ENCODE results near the gene PDE7B. TPM values are rescaled to one million over a fixed set of nuclear protein-coding genes. Genes with fewer than 3 reads are reported as not detected.

PDE7B gene
- total and polyA plus RNA-seq, 4 donors, result 0.75 to 5.2 (median 1.3) TPM

- WGBS, result 96% methylated on average over 3 of the region's 3 CpGs
Observed at GRCh38 chr6:136189104-136189503, 337.6 kb downstream of the PDE7B start.

GRCh38 chr6:136191606-136192312 lies 340.3 kb downstream of the PDE7B start:
- Histone ChIP-seq H3K9ac (ENCODE audit: low read depth in 1 of 2, low read length in 2 of 2) (no peak overlapping the region), H3K4me3 (ENCODE audit: low read depth in 1 of 3, low read length in 3 of 3) (no peak overlapping the region), H3K9me3 (ENCODE audit: control insufficient read depth in 4 of 4, low read length in 3 of 4) (no peaks in the 10 kb centered on the region), H3K4me1 (ENCODE audit: control insufficient read depth in 4 of 4, insufficient read depth in 4 of 4, low read length in 3 of 4) (no peaks in the 10 kb centered on the region), H3K27me3 (ENCODE audit: control insufficient read depth in 4 of 4, insufficient read depth in 4 of 4, low read length in 3 of 4) (no peaks in the 10 kb centered on the region), H3K27ac (ENCODE audit: low read depth in 1 of 2, low read length in 2 of 2) (no peak overlapping the region), H3K36me3 (ENCODE audit: control insufficient read depth in 4 of 4, insufficient read depth in 3 of 4, low read depth in 1 of 4, low read length in 3 of 4) (peaks cover 0 to 7% (median 1%) of the 10 kb centered on the region in 4 donors)
- 95% methylated on average over 32 of the region's 32 CpGs for WGBS
- no peak for DNase-seq (ENCODE audit: low spot score)
- TF ChIP-seq HNF4A (conservative IDR thresholded peaks at IDR 0.05), result no peak
- TF ChIP-seq ZBTB33 (IDR thresholded peaks at IDR 0.05), result no peak
- no peak for TF ChIP-seq TAF1 (conservative IDR thresholded peaks at IDR 0.05)
- TF ChIP-seq SP1 (IDR thresholded peaks at IDR 0.05), result no peak
- no peak for TF ChIP-seq FOXA1 (IDR thresholded peaks at IDR 0.05)
- no peak for TF ChIP-seq RXRA (IDR thresholded peaks at IDR 0.05)
- TF ChIP-seq GABPA (IDR thresholded peaks at IDR 0.05 in 1 of 2, conservative IDR thresholded peaks at IDR 0.05 in 1 of 2), result no peak
- no peak for TF ChIP-seq MAX (IDR thresholded peaks at IDR 0.05)
- no peak for TF ChIP-seq JUND (IDR thresholded peaks at IDR 0.05)
- TF ChIP-seq REST (IDR thresholded peaks at IDR 0.05), result no peak

More at GRCh38 chr6:136189104-136189503, 337.6 kb downstream of the PDE7B start:
- DNase-seq (ENCODE audit: low spot score), result no peak
- H3K36me3 ChIP-seq (ENCODE audit: control insufficient read depth in 4 of 4, insufficient read depth in 3 of 4, low read depth in 1 of 4, low read length in 3 of 4), result peaks cover 0 to 7% (median 1%) of the 10 kb centered on the region in 4 donors
- H3K4me1 ChIP-seq (ENCODE audit: control insufficient read depth in 4 of 4, insufficient read depth in 4 of 4, low read length in 3 of 4), result no peaks in the 10 kb centered on the region
- H3K27me3 ChIP-seq (ENCODE audit: control insufficient read depth in 4 of 4, insufficient read depth in 4 of 4, low read length in 3 of 4), result no peaks in the 10 kb centered on the region
- H3K9ac ChIP-seq (ENCODE audit: low read depth in 1 of 2, low read length in 2 of 2), result no peak overlapping the region
- no peak overlapping the region for H3K27ac ChIP-seq (ENCODE audit: low read depth in 1 of 2, low read length in 2 of 2)
- TF ChIP-seq REST (IDR thresholded peaks at IDR 0.05), result no peak
- no peak for TF ChIP-seq NR2F2 (IDR thresholded peaks at IDR 0.05)
- no peak for TF ChIP-seq CTCF (IDR thresholded peaks at IDR 0.05; ENCODE audit: low read depth, low read length, missing input control)
- TF ChIP-seq HNF4G (IDR thresholded peaks at IDR 0.05), result no peak
- no peak for TF ChIP-seq RAD21 (IDR thresholded peaks at IDR 0.05)
- H3K4me3 ChIP-seq (ENCODE audit: low read depth in 1 of 3, low read length in 3 of 3), result no peak overlapping the region
- H3K9me3 ChIP-seq (ENCODE audit: control insufficient read depth in 4 of 4, low read length in 3 of 4), result no peaks in the 10 kb centered on the region
